Measurements from ENCODE around the gene EYA4.

DNA sequence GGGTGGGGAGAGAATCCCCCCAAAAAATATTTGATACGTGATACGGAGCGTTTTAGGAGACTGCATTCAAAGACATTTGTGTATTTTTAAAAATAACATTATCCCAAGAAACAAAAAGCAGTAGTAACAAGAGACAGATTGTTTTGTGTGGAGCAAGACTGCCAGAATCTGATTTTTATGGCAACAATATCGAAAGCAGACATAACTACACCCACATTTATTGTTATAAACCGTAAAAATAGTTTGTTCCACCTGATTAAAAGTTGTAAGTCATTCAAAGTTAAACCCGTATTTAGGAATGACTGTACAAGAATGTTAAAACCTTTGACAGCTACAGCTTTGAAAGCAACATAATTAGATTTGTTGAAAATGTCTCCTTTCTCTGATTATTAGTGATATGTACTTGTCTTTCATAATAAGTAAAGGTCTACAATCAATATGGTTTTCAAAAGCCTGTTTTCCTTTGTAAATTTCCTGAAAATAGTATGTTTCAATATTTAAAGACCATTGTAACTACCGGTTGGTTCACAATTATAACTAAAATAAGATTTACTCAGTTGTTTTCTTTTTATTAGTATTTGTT lies 2.7 kb downstream of the EYA4 start:
- TF ChIP-seq, protein P1, sequence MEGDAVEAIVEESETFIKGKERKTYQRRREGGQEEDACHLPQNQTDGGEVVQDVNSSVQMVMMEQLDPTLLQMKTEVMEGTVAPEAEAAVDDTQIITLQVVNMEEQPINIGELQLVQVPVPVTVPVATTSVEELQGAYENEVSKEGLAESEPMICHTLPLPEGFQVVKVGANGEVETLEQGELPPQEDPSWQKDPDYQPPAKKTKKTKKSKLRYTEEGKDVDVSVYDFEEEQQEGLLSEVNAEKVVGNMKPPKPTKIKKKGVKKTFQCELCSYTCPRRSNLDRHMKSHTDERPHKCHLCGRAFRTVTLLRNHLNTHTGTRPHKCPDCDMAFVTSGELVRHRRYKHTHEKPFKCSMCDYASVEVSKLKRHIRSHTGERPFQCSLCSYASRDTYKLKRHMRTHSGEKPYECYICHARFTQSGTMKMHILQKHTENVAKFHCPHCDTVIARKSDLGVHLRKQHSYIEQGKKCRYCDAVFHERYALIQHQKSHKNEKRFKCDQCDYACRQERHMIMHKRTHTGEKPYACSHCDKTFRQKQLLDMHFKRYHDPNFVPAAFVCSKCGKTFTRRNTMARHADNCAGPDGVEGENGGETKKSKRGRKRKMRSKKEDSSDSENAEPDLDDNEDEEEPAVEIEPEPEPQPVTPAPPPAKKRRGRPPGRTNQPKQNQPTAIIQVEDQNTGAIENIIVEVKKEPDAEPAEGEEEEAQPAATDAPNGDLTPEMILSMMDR (IDR thresholded peaks at IDR 0.05), result no peak
- TF ChIP-seq POLR2A (IDR thresholded peaks at IDR 0.05), result no peak
